HEK293T (cell line): ENCODE results near the gene LANCL2.

Experiments
- ARNT ChIP-seq: fragments of 450-650 bp; IDR thresholded peaks from 2 replicates; pipeline ENCODE4 v1.6.1; 2017; ENCODE audit warnings: mild to moderate bottlenecking
- BHLHE40 ChIP-seq: fragments of 450-650 bp; IDR thresholded peaks from 2 replicates; pipeline ENCODE4 v1.6.1; 2016; ENCODE audit warnings: mild to moderate bottlenecking, moderate library complexity, borderline replicate concordance
- CTBP1 ChIP-seq: fragments of 450-650 bp; IDR thresholded peaks from 2 replicates; pipeline ENCODE4 v1.6.1; 2016; ENCODE audit warnings: borderline replicate concordance
- ELF4 ChIP-seq: fragments of 450-650 bp; IDR thresholded peaks from 2 replicates; pipeline ENCODE4 v1.6.1; 2017; ENCODE audit warnings: antibody characterized with exemption
- FOXA1 ChIP-seq: fragments of 450-650 bp; IDR thresholded peaks from 2 replicates; pipeline ENCODE4 v1.6.1; 2016; ENCODE audit warnings: mild to moderate bottlenecking
- FOXK2 ChIP-seq: fragments of 450-650 bp; IDR thresholded peaks from 2 replicates; pipeline ENCODE4 v1.6.1; 2016; ENCODE audit warnings: mild to moderate bottlenecking
- FOXM1 ChIP-seq: fragments of 450-650 bp; IDR thresholded peaks from 2 replicates; pipeline ENCODE4 v1.6.1; 2017; ENCODE audit warnings: mild to moderate bottlenecking, borderline replicate concordance
- HDGF ChIP-seq: fragments of 450-650 bp; IDR thresholded peaks from 2 replicates; pipeline ENCODE4 v1.6.1; 2017; ENCODE audit warnings: antibody characterized with exemption, borderline replicate concordance
- SP1 ChIP-seq: fragments of 450-650 bp; IDR thresholded peaks from 2 replicates; pipeline ENCODE4 v1.6.1; 2017
- SUZ12 ChIP-seq: fragments of 450-650 bp; IDR thresholded peaks from 2 replicates; pipeline ENCODE4 v1.6.1; 2016; ENCODE audit warnings: mild to moderate bottlenecking
- TARDBP ChIP-seq: fragments of 450-650 bp; IDR thresholded peaks from 2 replicates; pipeline ENCODE4 v1.6.1; 2016
- ZNF384 ChIP-seq: fragments of 450-650 bp; IDR thresholded peaks from 2 replicates; pipeline ENCODE4 v1.6.1; 2016

GRCh38 chr7:55427800-55428199 is 62.7 kb downstream of the LANCL2 start:
- TF ChIP-seq SUZ12 = no peak
- TF ChIP-seq ARNT = no peak
- no peak for TF ChIP-seq CTBP1
- no peak for TF ChIP-seq TARDBP
- no peak for TF ChIP-seq FOXK2
- no peak for TF ChIP-seq FOXM1
- TF ChIP-seq SP1 = no peak
- TF ChIP-seq FOXA1 = no peak
- no peak for TF ChIP-seq BHLHE40
- TF ChIP-seq ELF4 = no peak
- no peak for TF ChIP-seq HDGF
- no peak for TF ChIP-seq ZNF384
